ENCODE results near the gene P2RY4.
"Not testable (repeated sequence)": the region's sequence is repeated elsewhere in the genome, so short reads cannot be mapped to it uniquely, and the experiment has no call there.

Gene P2RY4

GRCh38 chrX:70260104-70260503, at the start of gene P2RY4:
Gene P2RY4 (minus strand): TSS chrX:70260204. CDS start chrX:70259624, 580 bp downstream.
- DNase-seq, result no peak

- no peak for DNase-seq
Observed at GRCh38 chrX:70301716-70302115, 41.7 kb upstream of the P2RY4 start.

DNA sequence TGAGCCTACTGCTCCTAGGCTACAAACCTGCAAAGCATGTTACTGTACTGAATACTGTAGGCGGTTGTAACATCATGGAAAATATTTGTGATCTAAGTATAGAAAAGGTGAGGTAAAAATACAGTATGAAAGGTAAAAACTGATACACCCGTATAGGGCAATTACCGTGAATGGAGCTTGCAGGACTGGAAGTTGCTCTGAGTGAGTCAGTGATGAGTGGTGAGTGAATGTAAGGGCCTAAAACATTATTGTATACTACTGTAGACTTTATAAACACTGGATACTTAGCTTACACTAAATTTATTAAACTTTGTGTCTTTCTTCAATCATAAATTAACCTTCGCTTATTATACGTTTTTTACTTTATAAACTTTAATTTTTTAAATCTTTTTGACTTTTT, 33.6 kb upstream of the P2RY4 start:
- DNase-seq, result no peak

GRCh38 chrX:70292788-70293187, 32.8 kb upstream of the P2RY4 start:
- DNase-seq, result no peak

GRCh38 chrX:70289793-70290770, 30.1 kb upstream of the P2RY4 start, which contains the start of the genes KIF4A and PDZD11:
Gene KIF4A (plus strand): TSS chrX:70290104. CDS start chrX:70290459, 355 bp downstream.
Gene PDZD11 (minus strand): TSS chrX:70289927. CDS start chrX:70289341, 586 bp downstream.
- DNase-seq, result peak; percentile 34

GRCh38 chrX:70289168-70289792, 29.3 kb upstream of the P2RY4 start:
- DNase-seq, result no peak

DNA sequence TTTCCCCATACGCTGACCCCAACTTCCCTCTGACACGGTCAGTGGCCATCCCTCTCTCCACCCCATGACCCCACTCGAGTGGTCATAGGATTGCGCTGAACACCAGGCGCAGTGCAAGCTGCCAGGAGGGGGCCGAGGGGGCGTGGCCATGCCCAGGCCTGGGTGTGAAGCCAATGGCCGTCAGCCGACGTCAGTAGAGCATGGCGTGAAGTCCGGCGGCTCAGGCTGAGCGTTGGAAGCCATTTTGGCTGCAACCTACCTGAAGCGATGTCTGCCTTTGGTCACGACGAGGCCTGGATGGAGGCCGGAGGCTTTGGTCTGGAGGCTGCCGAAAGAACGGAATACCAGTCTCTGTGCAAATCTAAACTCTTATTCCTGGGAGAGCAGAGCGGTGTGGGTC, 21.9 kb upstream of the P2RY4 start, which contains the start of gene RAB41:
Gene RAB41 (plus strand): TSS at position 222 of the 400 bp plus-strand sequence. CDS start 46 bp downstream, at position 268.
- no peak for DNase-seq

- no peak for DNase-seq
Observed at GRCh38 chrX:70280573-70280972, 20.6 kb upstream of the P2RY4 start.

GRCh38 chrX:70279081-70279480, 19.1 kb upstream of the P2RY4 start:
- DNase-seq, result no peak

DNA sequence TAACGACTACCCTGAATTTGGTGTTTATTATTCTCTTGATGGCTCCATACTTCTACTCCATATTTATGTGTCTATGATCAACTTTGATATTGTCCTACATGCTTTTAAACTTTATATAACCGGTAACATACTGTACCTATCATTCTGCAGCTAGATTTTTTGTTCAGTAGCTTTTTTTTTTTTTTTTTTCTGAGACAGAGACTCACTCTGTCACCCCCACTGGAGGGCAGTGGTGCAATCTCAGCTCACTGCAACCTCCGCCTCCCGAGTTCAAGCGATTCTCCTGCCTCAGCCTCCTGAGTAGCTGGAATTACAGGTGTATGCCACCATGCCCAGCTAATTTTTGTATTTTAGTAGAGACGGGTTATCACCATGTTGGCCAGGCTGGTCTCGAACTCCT, 14.0 kb upstream of the P2RY4 start:
- DNase-seq, result not testable (repeated sequence)

GRCh38 chrX:70268034-70268433, 8.0 kb upstream of the P2RY4 start, which contains the start of gene ARR3:
Gene ARR3 (plus strand): TSS chrX:70268334. CDS start chrX:70269386, 1,052 bp downstream.
- DNase-seq, result no peak

DNA sequence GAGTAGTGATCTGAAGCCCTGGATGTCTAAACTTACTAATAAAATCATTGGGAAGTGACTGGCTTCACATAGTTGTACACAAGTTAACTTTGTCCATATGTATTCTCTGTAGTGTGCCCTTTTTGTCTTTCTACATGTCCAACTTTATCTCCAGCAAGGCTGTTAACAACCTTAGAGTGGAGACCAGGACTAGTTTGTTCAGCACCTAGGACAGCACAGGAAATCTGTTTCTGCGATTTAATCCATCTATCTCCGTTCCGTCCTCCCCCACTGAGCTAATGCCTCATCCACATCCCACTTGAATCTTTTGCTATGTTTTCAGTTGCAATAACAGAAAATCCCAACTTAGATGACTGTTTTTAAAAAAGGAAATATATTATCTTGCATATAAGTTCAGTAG, 4.8 kb upstream of the P2RY4 start:
- no peak for DNase-seq

- no peak for DNase-seq
Observed at GRCh38 chrX:70262952-70263567, 3.1 kb upstream of the P2RY4 start.

GRCh38 chrX:70257423-70258288, 2.3 kb downstream of the P2RY4 start:
- DNase-seq, result no peak

GRCh38 chrX:70255452-70255851, 4.6 kb downstream of the P2RY4 start:
- DNase-seq, result no peak

GRCh38 chrX:70254909-70255308, 5.1 kb downstream of the P2RY4 start:
- no peak for DNase-seq

DNA sequence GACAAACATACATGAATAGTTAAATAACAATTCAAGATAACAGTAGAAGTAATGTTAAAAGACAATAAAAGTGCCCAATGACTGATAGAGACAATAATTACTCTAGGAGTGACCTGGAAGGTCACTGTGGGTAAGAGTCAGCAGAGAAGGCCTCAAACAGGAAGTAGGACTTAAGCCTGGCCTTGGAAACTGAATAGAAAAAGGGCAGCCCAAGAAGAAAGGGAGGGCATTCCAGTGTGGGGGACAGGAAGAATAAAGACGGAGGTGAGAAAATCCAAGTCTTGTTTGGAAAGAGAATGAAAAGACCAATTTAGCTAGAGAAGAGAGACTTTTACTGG, 6.0 kb downstream of the P2RY4 start:
- no peak for DNase-seq

- no peak for DNase-seq
Observed at GRCh38 chrX:70253377-70254062, 6.5 kb downstream of the P2RY4 start.

DNA sequence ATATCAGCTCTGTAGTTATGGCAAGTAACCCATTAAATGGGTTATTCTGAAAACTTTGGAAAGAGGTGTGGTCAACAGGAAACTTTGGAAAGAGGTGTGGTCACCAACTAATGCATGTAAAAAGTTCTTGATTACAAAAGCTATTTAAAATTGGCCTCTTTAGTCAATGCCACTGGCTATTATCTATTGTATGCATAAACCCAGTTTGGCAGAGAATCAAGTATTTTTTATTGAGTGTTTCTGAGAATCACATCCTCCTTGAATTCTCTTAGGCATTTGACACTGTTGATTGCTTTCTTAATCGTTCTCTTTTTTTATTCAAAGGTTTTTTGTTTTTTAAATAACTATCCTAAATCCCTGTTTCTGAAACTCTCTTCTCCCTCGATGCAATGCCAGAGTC, 7.5 kb downstream of the P2RY4 start:
- no peak for DNase-seq

- DNase-seq, result no peak
Observed at GRCh38 chrX:70247252-70247651, 12.8 kb downstream of the P2RY4 start.

- DNase-seq, result no peak
Observed at GRCh38 chrX:70244881-70245280, 15.1 kb downstream of the P2RY4 start.

GRCh38 chrX:70243601-70244000, 16.4 kb downstream of the P2RY4 start:
- not testable (repeated sequence) for DNase-seq
